GM12878 (cell line): ENCODE data around the gene EIF2B1.

ENCODE experiments used
- BCLAF1 ChIP-seq: fragments of 450-650 bp; IDR thresholded peaks from 2 replicates; pipeline ENCODE4 v1.6.1; 2017; ENCODE audit warnings: antibody characterized with exemption, mild to moderate bottlenecking, moderate library complexity
- RAD21 ChIP-seq: IDR thresholded peaks from 2 replicates; pipeline ENCODE4 v1.6.1; 2011; ENCODE audit warnings: mild to moderate bottlenecking, low read depth, low read length, moderate library complexity; ENCODE audit not compliant: insufficient read depth
- TBL1XR1 ChIP-seq: IDR thresholded peaks from 2 replicates; pipeline ENCODE4 v1.6.1; 2012; ENCODE audit warnings: low read depth, low read length, improper control_type of control experiment

DNA sequence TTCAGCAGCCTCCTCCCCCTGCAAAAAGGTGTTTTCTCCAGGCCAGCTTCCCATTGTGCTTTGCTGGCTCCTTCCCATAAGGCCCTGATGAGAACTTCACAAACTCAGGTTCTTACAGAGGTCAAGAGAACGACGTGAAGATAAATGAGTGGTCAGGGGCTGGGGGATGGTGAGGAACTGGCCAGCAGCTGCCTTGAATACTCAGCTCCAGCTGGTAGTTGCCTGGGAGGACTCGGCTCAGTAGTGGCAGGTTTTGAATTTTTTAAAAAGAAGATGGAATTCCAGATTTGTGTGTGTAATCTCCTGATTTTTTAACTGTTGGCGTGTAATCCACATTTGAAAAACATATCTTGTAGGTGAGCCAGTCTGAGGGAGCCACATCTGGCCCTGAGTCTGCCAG is 25.7 kb downstream of the EIF2B1 start:
- no peak for TF ChIP-seq RAD21
- no peak for TF ChIP-seq TBL1XR1
- TF ChIP-seq BCLAF1, result no peak
